ENCODE results near the gene CDC25B.

DNA sequence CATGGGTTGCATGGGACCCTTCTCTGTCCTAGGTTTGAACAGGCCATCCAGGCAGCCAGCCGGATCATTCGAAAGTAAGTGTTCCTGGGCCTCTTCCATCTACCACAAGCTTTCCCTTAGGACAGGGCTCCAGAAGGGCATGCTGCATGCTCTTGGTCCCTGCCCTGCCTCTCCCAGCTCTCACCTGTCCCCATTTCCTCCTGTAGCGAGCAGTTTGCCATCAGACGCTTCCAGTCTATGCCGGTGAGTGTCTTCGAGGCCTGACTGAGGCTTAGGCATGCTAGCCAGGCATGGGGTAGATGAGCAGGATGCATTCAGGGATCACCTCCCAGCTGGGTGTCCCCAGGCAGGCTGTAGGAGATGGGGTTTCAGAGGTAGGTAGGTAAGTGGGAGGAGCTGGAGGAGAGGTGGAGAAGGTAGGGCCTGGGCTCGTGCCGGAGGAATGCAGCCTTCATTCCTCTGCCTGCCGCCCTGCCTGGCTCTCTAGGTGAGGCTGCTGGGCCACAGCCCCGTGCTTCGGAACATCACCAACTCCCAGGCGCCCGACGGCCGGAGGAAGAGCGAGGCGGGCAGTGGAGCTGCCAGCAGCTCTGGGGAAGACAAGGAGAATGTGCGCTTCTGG, 4.3 kb downstream of the CDC25B start:
- TF ChIP-seq, protein P1, sequence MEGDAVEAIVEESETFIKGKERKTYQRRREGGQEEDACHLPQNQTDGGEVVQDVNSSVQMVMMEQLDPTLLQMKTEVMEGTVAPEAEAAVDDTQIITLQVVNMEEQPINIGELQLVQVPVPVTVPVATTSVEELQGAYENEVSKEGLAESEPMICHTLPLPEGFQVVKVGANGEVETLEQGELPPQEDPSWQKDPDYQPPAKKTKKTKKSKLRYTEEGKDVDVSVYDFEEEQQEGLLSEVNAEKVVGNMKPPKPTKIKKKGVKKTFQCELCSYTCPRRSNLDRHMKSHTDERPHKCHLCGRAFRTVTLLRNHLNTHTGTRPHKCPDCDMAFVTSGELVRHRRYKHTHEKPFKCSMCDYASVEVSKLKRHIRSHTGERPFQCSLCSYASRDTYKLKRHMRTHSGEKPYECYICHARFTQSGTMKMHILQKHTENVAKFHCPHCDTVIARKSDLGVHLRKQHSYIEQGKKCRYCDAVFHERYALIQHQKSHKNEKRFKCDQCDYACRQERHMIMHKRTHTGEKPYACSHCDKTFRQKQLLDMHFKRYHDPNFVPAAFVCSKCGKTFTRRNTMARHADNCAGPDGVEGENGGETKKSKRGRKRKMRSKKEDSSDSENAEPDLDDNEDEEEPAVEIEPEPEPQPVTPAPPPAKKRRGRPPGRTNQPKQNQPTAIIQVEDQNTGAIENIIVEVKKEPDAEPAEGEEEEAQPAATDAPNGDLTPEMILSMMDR (IDR thresholded peaks at IDR 0.05; ENCODE audit: poor library complexity) = no peak
- TF ChIP-seq EZH2phosphoT487 (IDR thresholded peaks at IDR 0.05; ENCODE audit: low read depth, severe bottlenecking, unreplicated experiment) = no peak
- TF ChIP-seq EZH2 (IDR thresholded peaks at IDR 0.05; ENCODE audit: borderline replicate concordance) = no peak
